ENCODE results near the gene LBH. TPM values are rescaled to one million over a fixed set of nuclear protein-coding genes. Genes with fewer than 3 reads are reported as not detected.
A peak's percentile ranks its signal among the peaks of the same experiment; 100 is the strongest.

Gene LBH
- total and polyA plus RNA-seq, 2 of the 13 experiments (the other 11 are each of a cell fraction or from before 2014, with no cell fraction given), result 0.09 to 0.25 TPM

GRCh38 chr2:30224151-30224550 lies 7.2 kb upstream of the LBH start (continued):
- TF ChIP-seq ARID5B (CRISPR knock-in tag; IDR thresholded peaks at IDR 0.05) (no peak), SKI (IDR thresholded peaks at IDR 0.05; ENCODE audit: partially characterized antibody) (no peak)

- DNase-seq (ENCODE audit: low spot score) (no peak), FAIRE-seq (no peak), ATAC-seq (peak; percentile 64)
- BruUV-seq (replicated peaks), result no TSS peak
- TF ChIP-seq FOXO1 (CRISPR knock-in tag; IDR thresholded peaks at IDR 0.05) (no peak), ZNF138 (CRISPR knock-in tag; IDR thresholded peaks at IDR 0.05; ENCODE audit: low read depth) (no peak), LRRFIP1 (CRISPR knock-in tag; conservative IDR thresholded peaks at IDR 0.05) (no peak), MXI1 (IDR thresholded peaks at IDR 0.05; ENCODE audit: borderline replicate concordance, low read depth, low read length) (no peak), ZNF773 (CRISPR knock-in tag; IDR thresholded peaks at IDR 0.05; ENCODE audit: borderline replicate concordance) (no peak), ZNF362 (CRISPR knock-in tag; IDR thresholded peaks at IDR 0.05; ENCODE audit: borderline replicate concordance) (no peak)
- Histone ChIP-seq H3K9me3 (ENCODE audit: low read length) (no peaks in the 10 kb centered on the region), H3K79me2 (ENCODE audit: insufficient read depth, low read length) (no peaks in the 10 kb centered on the region), H3K9ac (ENCODE audit: insufficient read depth, low read depth, low read length) (no peak overlapping the region), H2AFZ (ENCODE audit: low read length) (no peak overlapping the region), H3K27ac (ENCODE audit: extremely low read length, insufficient read depth, low read length) (no peak overlapping the region), H3K4me2 (ENCODE audit: low read depth, low read length) (no peak overlapping the region), H3K4me1 (ENCODE audit: insufficient read depth, low read length) (no peaks in the 10 kb centered on the region), H4K20me1 (ENCODE audit: insufficient read depth, low read length) (no peaks in the 10 kb centered on the region; the same call in 1 of the 2 replicates), H3K27me3 (ENCODE audit: control insufficient read depth in 1 of 2, insufficient read depth in 2 of 2, low read length in 2 of 2) (peaks cover 3 to 67% of the 10 kb centered on the region in 2 experiments; a peak in 4 of 5 replicates), H3K4me3 (replicated peaks in 1 of 3; ENCODE audit: insufficient read depth in 1 of 3, low read depth in 2 of 3, low read length in 3 of 3) (no peak overlapping the region), H3K36me3 (replicated peaks in 1 of 2; ENCODE audit: control insufficient read depth in 1 of 2, insufficient read depth in 2 of 2, low read length in 2 of 2) (no peaks in the 10 kb centered on the region)
- intact Hi-C loops (cut with micrococcal nuclease; ENCODE audit: unreplicated experiment) (no loop called here), in situ Hi-C loops (cut with HindIII; ENCODE audit: extremely low pct_ligation_motif_present, low pct_unique_long_range_greater_than_20kb) (no loop called here)
- WGBS (ENCODE audit: low lambda C conversion rate), result 5% methylated on average over 8 of the region's 8 CpGs
- ChIA-PET POLR2A (no interaction called here), CTCF (ENCODE audit: low intra/inter-chr PET ratio, low total read pairs) (no interaction called here)
Measured at GRCh38 chr2:30225131-30225762, 6.1 kb upstream of the LBH start.
